HepG2 (cell line): Measurements from ENCODE around the gene QRSL1. TPM values are rescaled to one million over a fixed set of nuclear protein-coding genes. Genes with fewer than 3 reads are reported as not detected.

Experiments
- ATAC-seq: fragments of 200-7000 bp; cut with Tn5 transposase; 3 replicates; pipeline ENCODE4 v1.9.1; 2020; ENCODE audit warnings: mild to moderate bottlenecking, moderate library complexity
- BruUV-seq: library from RNA; stranded (reverse); fragments of 400-500 nt; replicated peaks from 2 replicates; lab custom pipeline; 2021; lab: Mats Ljungman, UMichigan
- CTCF ChIA-PET: fragments of 300-600 bp; formaldehyde crosslinking; extraction: SDS; loops from one replicate; lab custom pipeline; 2021; ENCODE audit warnings: low total read pairs, inconsistent platforms, low intra/inter-chr PET ratio; lab: Yijun Ruan, JAX
- POLR2A ChIA-PET: fragments of 350-600 bp; sonication (Branson Sonifier 250); formaldehyde crosslinking; loops from one replicate; lab custom pipeline; 2020; ENCODE audit warnings: antibody characterized with exemption, inconsistent platforms; lab: Yijun Ruan, JAX
- DNase-seq: peaks from one replicate; pipeline ENCODE4 v3.0.0-alpha.2; 2015; ENCODE audit warnings: low spot score
- FAIRE-seq: peaks from 3 replicates; lab custom pipeline; 2011; peaks lifted over from hg19 to GRCh38; lab: Jason Lieb, UNC
- H2AFZ ChIP-seq: one replicate; pipeline ENCODE4 v1.6.1; 2011; ENCODE audit warnings: low read length, inconsistent platforms
- H3K27ac ChIP-seq: fragments of 300-600 bp; 3 replicates; pipeline ENCODE4 v1.8.0; 2011; ENCODE audit warnings: mixed run types, mild to moderate bottlenecking, mixed read lengths, low read length, inconsistent platforms; ENCODE audit not compliant: insufficient read depth; ENCODE audit errors: extremely low read length
- H3K27me3 ChIP-seq, 2 experiments: fragments of 200-600 bp in 1 of 2; 2 replicates in 1 of 2; 3 replicates in 1 of 2; pipeline versions ENCODE4 v1.6.0 to v1.8.0; 2011; ENCODE audit warnings: low read length in 2 of 2, mild to moderate bottlenecking in 2 of 2, moderate library complexity in 2 of 2, inconsistent platforms in 1 of 2; ENCODE audit not compliant: insufficient read depth in 2 of 2, control insufficient read depth in 1 of 2
- H3K36me3 ChIP-seq, 2 experiments: fragments of 200-600 bp in 1 of 2; replicated peaks in 1 of 2; 2 replicates in 1 of 2; 3 replicates in 1 of 2; pipeline versions ENCODE4 v1.5.1 to v1.8.0; 2011; ENCODE audit warnings: low read length in 2 of 2, inconsistent platforms in 1 of 2; ENCODE audit not compliant: insufficient read depth in 2 of 2, control insufficient read depth in 1 of 2
- H3K4me1 ChIP-seq: 2 replicates; pipeline ENCODE4 v1.5.1; 2012; ENCODE audit warnings: low read length, inconsistent platforms; ENCODE audit not compliant: insufficient read depth
- H3K4me2 ChIP-seq: 2 replicates; pipeline ENCODE4 v1.6.0; 2011; ENCODE audit warnings: low read depth, low read length, inconsistent platforms
- H3K4me3 ChIP-seq, 3 experiments: fragments of 200-600 bp in 1 of 3; sonication (generic), shearing (Covaris generic) in 1 of 3; replicated peaks in 1 of 3; 2 replicates each; pipeline ENCODE4 v1.5.1; 2011 to 2016; ENCODE audit warnings: low read length in 3 of 3, inconsistent platforms in 2 of 3, low read depth in 2 of 3, mild to moderate bottlenecking in 2 of 3, control low read depth in 1 of 3, mixed read lengths in 1 of 3; ENCODE audit not compliant: insufficient read depth in 1 of 3
- H3K79me2 ChIP-seq: one replicate; pipeline ENCODE4 v1.6.1; 2011; ENCODE audit warnings: low read length, inconsistent platforms; ENCODE audit not compliant: insufficient read depth
- H3K9ac ChIP-seq: 2 replicates; pipeline ENCODE4 v1.6.0; 2011; ENCODE audit warnings: mild to moderate bottlenecking, low read depth, low read length, inconsistent platforms; ENCODE audit not compliant: insufficient read depth
- H3K9me3 ChIP-seq: 2 replicates; pipeline ENCODE4 v1.5.1; 2012; ENCODE audit warnings: mild to moderate bottlenecking, low read length
- H4K20me1 ChIP-seq: 2 replicates; pipeline ENCODE4 v1.6.0; 2011; ENCODE audit warnings: inconsistent platforms, mild to moderate bottlenecking, low read length, moderate library complexity; ENCODE audit not compliant: insufficient read depth
- ARID2 ChIP-seq: sonication (generic); formaldehyde crosslinking; IDR thresholded peaks from 2 replicates; pipeline ENCODE4 v1.8.1; 2022; ENCODE audit warnings: mild to moderate bottlenecking, missing genetic modification reagents, borderline replicate concordance
- BCL6 ChIP-seq: IDR thresholded peaks from 2 replicates; pipeline ENCODE4 v1.6.1; 2016; ENCODE audit warnings: missing genetic modification reagents, missing compliant biosample characterization
- CEBPB ChIP-seq: IDR thresholded peaks from 2 replicates; pipeline ENCODE4 v1.6.1; 2011; ENCODE audit warnings: low read depth, low read length, improper control_type of control experiment, borderline replicate concordance
- CEBPG ChIP-seq: IDR thresholded peaks from 2 replicates; pipeline ENCODE4 v1.6.1; 2016
- CREM ChIP-seq, 2 experiments: sonication (generic) in 1 of 2; formaldehyde crosslinking in 1 of 2; IDR thresholded peaks; 2 replicates each; pipeline versions ENCODE4 v1.4.0 to v1.6.1; 2016 to 2020; ENCODE audit warnings: antibody characterized with exemption in 1 of 2, mild to moderate bottlenecking in 1 of 2, missing genetic modification reagents in 1 of 2
- EED ChIP-seq: sonication (generic); formaldehyde crosslinking; IDR thresholded peaks from 2 replicates; pipeline ENCODE4 v1.5.0; 2020; ENCODE audit warnings: mild to moderate bottlenecking, missing genetic modification reagents
- ELF3 ChIP-seq: IDR thresholded peaks from 2 replicates; pipeline ENCODE4 v1.6.1; 2016; ENCODE audit warnings: missing genetic modification reagents, missing compliant biosample characterization
- EP300 ChIP-seq, 3 experiments: sonication (generic) in 1 of 3; formaldehyde crosslinking in 1 of 3; IDR thresholded peaks; 2 replicates each; pipeline versions ENCODE4 v1.5.1 to v1.6.1; 2011 to 2020; ENCODE audit warnings: low read depth in 2 of 3, low read length in 2 of 3, borderline replicate concordance in 1 of 3, improper control_type of control experiment in 1 of 3, mild to moderate bottlenecking in 1 of 3, missing genetic modification reagents in 1 of 3, moderate library complexity in 1 of 3
- ETV5 ChIP-seq: IDR thresholded peaks from 2 replicates; pipeline ENCODE4 v1.6.1; 2018; ENCODE audit warnings: missing biosample characterization, missing genetic modification reagents, inconsistent platforms, borderline replicate concordance
- FOXA3 ChIP-seq: IDR thresholded peaks from 2 replicates; pipeline ENCODE4 v1.6.1; 2016; ENCODE audit warnings: missing genetic modification reagents, missing compliant biosample characterization
- FOXO1 ChIP-seq: sonication (generic); formaldehyde crosslinking; IDR thresholded peaks from 2 replicates; pipeline ENCODE4 v1.4.0; 2020; ENCODE audit warnings: missing genetic modification reagents
- FOXP4 ChIP-seq: sonication (generic); formaldehyde crosslinking; IDR thresholded peaks from 2 replicates; pipeline ENCODE4 v1.4.0; 2020; ENCODE audit warnings: missing genetic modification reagents
- HDAC2 ChIP-seq: sonication (generic); formaldehyde crosslinking; IDR thresholded peaks from 2 replicates; pipeline ENCODE4 v1.4.0; 2020; ENCODE audit warnings: missing genetic modification reagents
- HNF4A ChIP-seq: sonication (generic); formaldehyde crosslinking; IDR thresholded peaks from 2 replicates; pipeline ENCODE4 v1.4.0; 2020; ENCODE audit warnings: missing genetic modification reagents
- HNF4G ChIP-seq, 2 experiments: sonication (generic) in 1 of 2; formaldehyde crosslinking in 1 of 2; IDR thresholded peaks; 2 replicates each; pipeline versions ENCODE4 v1.4.0 to v1.6.1; 2011 to 2020; ENCODE audit warnings: borderline replicate concordance in 2 of 2, low read depth in 2 of 2, mild to moderate bottlenecking in 2 of 2, low read length in 1 of 2, missing genetic modification reagents in 1 of 2, moderate library complexity in 1 of 2
- ISL2 ChIP-seq: sonication (generic); formaldehyde crosslinking; IDR thresholded peaks from 2 replicates; pipeline ENCODE4 v1.5.0; 2020; ENCODE audit warnings: missing genetic modification reagents
- MLLT10 ChIP-seq: sonication (generic); formaldehyde crosslinking; IDR thresholded peaks from 2 replicates; pipeline ENCODE4 v1.4.0; 2020; ENCODE audit warnings: missing genetic modification reagents
- NFE2L2 ChIP-seq: fragments of 150-350 bp; IDR thresholded peaks from 2 replicates; pipeline ENCODE4 v1.6.1; 2014; ENCODE audit warnings: low read length
- SAP130 ChIP-seq: IDR thresholded peaks from 2 replicates; pipeline ENCODE4 v1.6.1; 2016; ENCODE audit warnings: low read depth
- TARDBP ChIP-seq: sonication (generic); formaldehyde crosslinking; IDR thresholded peaks from 2 replicates; pipeline ENCODE4 v1.8.0; 2022; ENCODE audit warnings: mild to moderate bottlenecking, missing genetic modification reagents
- TCF7 ChIP-seq: sonication (generic); IDR thresholded peaks from 2 replicates; pipeline ENCODE4 v1.6.1; 2016; ENCODE audit warnings: antibody characterized with exemption, low read depth
- ZBTB20 ChIP-seq: sonication (generic); formaldehyde crosslinking; IDR thresholded peaks from 2 replicates; pipeline ENCODE4 v1.8.1; 2023; ENCODE audit warnings: missing genetic modification reagents, low read depth, mild to moderate bottlenecking, borderline replicate concordance
- ZNF720 ChIP-seq: sonication (generic); formaldehyde crosslinking; IDR thresholded peaks from 2 replicates; pipeline ENCODE4 v1.4.0; 2020; ENCODE audit warnings: missing genetic modification reagents
- WGBS: methylation state at CpG from one replicate; pipeline ENCODE4 v1.1.6; 2017; ENCODE audit warnings: low lambda C conversion rate; 5-methylcytosine and 5-hydroxymethylcytosine counted together
- in situ Hi-C: cut with HindIII; loops from 2 replicates; pipeline ENCODE4 v1.10.0; 2017; ENCODE audit warnings: low pct_unique_long_range_greater_than_20kb; ENCODE audit not compliant: extremely low pct_ligation_motif_present
- intact Hi-C: fragments of 100-400 bp; cut with micrococcal nuclease; formaldehyde crosslinking; loops from one replicate; pipeline ENCODE4 v1.10.0; 2022; ENCODE audit not compliant: unreplicated experiment
- polyA plus RNA-seq, 8 experiments: library from polyadenylated mRNA; depleted of rRNA in 3 of 8; stranded (reverse) in 7 of 8; unstranded in 1 of 8; fragments of >200 nt; fragmentation: Illumina TruSeq in 4 of 8; extraction: Trizol in 4 of 8; gene quantifications; 2 replicates each; pipeline versions ENCODE4 v1.2.1 to v1.2.3, GENCODE V29; 2011 to 2016; ENCODE audit warnings: low read depth in 4 of 8, missing spikeins in 1 of 8, mixed read lengths in 1 of 8; ENCODE audit not compliant: insufficient read depth in 1 of 8
- total RNA-seq, 5 experiments: library from RNA; depleted of rRNA; stranded (reverse); fragments of >200 nt; fragmentation: Illumina TruSeq; extraction: Trizol; gene quantifications; 2 replicates each; pipeline ENCODE4 v1.2.3, GENCODE V29; 2016; ENCODE audit warnings: low read depth in 1 of 5

Gene QRSL1
- total and polyA plus RNA-seq, 2 of the 13 experiments (the other 11 are each of a cell fraction or from before 2014, with no cell fraction given) = 8.2 to 22.3 TPM

GRCh38 chr6:106619223-106619622 lies 10.2 kb upstream of the QRSL1 start:
- Histone ChIP-seq H3K4me1 (peaks cover 59% of the 10 kb centered on the region), H3K4me3 (no peak overlapping the region), H3K4me2 (peak overlapping the region; percentile 55), H3K36me3 (no peaks in the 10 kb centered on the region), H3K9me3 (peaks cover 11% of the 10 kb centered on the region), H3K79me2 (no peaks in the 10 kb centered on the region), H3K9ac (no peak overlapping the region), H3K27me3 (no peaks in the 10 kb centered on the region), H4K20me1 (no peaks in the 10 kb centered on the region), H2AFZ (peak overlapping the region; percentile 44), H3K27ac (peak overlapping the region; percentile 63)
- no TSS peak for BruUV-seq
- FAIRE-seq (peak; percentile 4), ATAC-seq (peak; percentile 75), DNase-seq (peak; percentile 77)
- ChIA-PET POLR2A (interaction anchor here (1.1 kb wide), 1 partner anchor 10 kb away, joined by 4 read pairs; the partner anchor contains the start of genes QRSL1 and RTN4IP1), CTCF (no interaction called here)
- intact Hi-C loops (no loop called here), in situ Hi-C loops (no loop called here)
- 5% methylated on average over 1 of the region's 1 CpG for WGBS
- TF ChIP-seq SAP130 (0 out of 2 replicates have a peak, but pooled peaks have one; percentile 23), FOXO1 (CRISPR knock-in tag) (0 out of 2 replicates have a peak, but pooled peaks have one; percentile 24), FOXA3 (CRISPR knock-in tag) (peak; percentile 41; the same call in 1 of the 2 replicates), ETV5 (CRISPR knock-in tag) (peak; percentile 15; the same call in 1 of the 2 replicates), CREM (IDR thresholded peaks at IDR 0.05) (peak; percentile 20; the same call in 1 of the 2 replicates), CREM (CRISPR knock-in tag; IDR thresholded peaks at IDR 0.05) (no peak), MLLT10 (CRISPR knock-in tag) (no peak), HNF4G (IDR thresholded peaks at IDR 0.05; ENCODE audit: borderline replicate concordance, low read depth, low read length) (peak; percentile 64; the same call in 1 of the 2 replicates), HNF4G (CRISPR knock-in tag; IDR thresholded peaks at IDR 0.05; ENCODE audit: borderline replicate concordance, low read depth) (no peak), ZNF720 (CRISPR knock-in tag) (no peak), ISL2 (CRISPR knock-in tag) (peak; percentile 26; the same call in 1 of the 2 replicates), CEBPG (CRISPR knock-in tag) (peak; percentile 83), HDAC2 (CRISPR knock-in tag) (peak; percentile 38; the same call in 1 of the 2 replicates), NFE2L2 (peak; percentile 45; the same call in 1 of the 2 replicates), EED (CRISPR knock-in tag) (no peak), CEBPB (peak; percentile 73), ZBTB20 (no peak), EP300 (IDR thresholded peaks at IDR 0.05; ENCODE audit: low read depth in 2 of 2, low read length in 2 of 2) (peak in 1 of 2 experiments; percentile 54; a peak in 1 of 4 replicates), EP300 (CRISPR knock-in tag; IDR thresholded peaks at IDR 0.05; ENCODE audit: borderline replicate concordance) (no peak), TCF7 (0 out of 2 replicates have a peak, but pooled peaks have one; percentile 8), FOXP4 (CRISPR knock-in tag) (peak; percentile 47; the same call in 1 of the 2 replicates), TARDBP (CRISPR knock-in tag) (peak; percentile 44; the same call in 1 of the 2 replicates), ELF3 (CRISPR knock-in tag) (peak; percentile 28; the same call in 1 of the 2 replicates), BCL6 (CRISPR knock-in tag) (peak; percentile 76), HNF4A (peak; percentile 70), ARID2 (CRISPR knock-in tag) (peak; percentile 42; the same call in 1 of the 2 replicates)
